C4-2B (cell line): ENCODE data around the gene PDGFRA.
"Not testable (repeated sequence)": the region's sequence is repeated elsewhere in the genome, so short reads cannot be mapped to it uniquely, and the experiment has no call there.

Experiments used
- CTCF ChIP-seq: fragments of 450-650 bp; conservative IDR thresholded peaks from 2 replicates; pipeline ENCODE4 v1.5.1; 2017; ENCODE audit warnings: mild to moderate bottlenecking
- ZFX ChIP-seq: fragments of 450-650 bp; IDR thresholded peaks from 2 replicates; pipeline ENCODE4 v1.6.1; 2017

- TF ChIP-seq CTCF, ZFX: not testable (repeated sequence)
Observed at GRCh38 chr4:54243541-54243940, 14.4 kb downstream of the PDGFRA start.
